Measurements from ENCODE around the gene MOSPD2. TPM values are rescaled to one million over a fixed set of nuclear protein-coding genes. Genes with fewer than 3 reads are reported as not detected.

The MOSPD2 gene
- total RNA-seq, 1 experiment from 2014 or later: 9.9 TPM

- DNase-seq (ENCODE audit: low read depth): no peak
These were observed 42.4 kb downstream of the MOSPD2 start for GRCh38 chrX:14915596-14915995.

- DNase-seq (ENCODE audit: low read depth): peak; percentile 52
These were observed 42.9 kb downstream of the MOSPD2 start for GRCh38 chrX:14916017-14916674.

DNA sequence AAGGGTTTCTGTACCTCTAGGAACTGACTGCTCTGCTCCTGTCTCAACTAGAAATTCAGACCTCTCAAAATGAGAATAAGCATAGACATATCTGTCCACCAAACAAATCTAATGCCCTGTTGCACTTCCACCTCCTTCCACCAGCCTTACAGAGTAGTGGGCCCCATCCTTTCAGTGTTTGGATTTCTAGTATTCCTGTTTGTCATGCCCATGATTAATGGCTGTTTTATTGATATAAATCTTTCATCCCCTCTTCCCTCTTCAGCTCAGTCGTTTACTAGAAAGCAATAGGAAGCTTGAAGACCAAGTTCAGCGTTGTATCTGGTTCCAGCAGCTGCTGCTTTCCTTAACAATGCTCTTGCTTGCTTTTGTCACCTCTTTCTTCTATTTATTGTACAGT, 46.2 kb downstream of the MOSPD2 start:
- no peak for DNase-seq (ENCODE audit: low read depth)

GRCh38 chrX:14920196-14920595, 47.0 kb downstream of the MOSPD2 start:
- DNase-seq (ENCODE audit: low read depth): no peak

DNA sequence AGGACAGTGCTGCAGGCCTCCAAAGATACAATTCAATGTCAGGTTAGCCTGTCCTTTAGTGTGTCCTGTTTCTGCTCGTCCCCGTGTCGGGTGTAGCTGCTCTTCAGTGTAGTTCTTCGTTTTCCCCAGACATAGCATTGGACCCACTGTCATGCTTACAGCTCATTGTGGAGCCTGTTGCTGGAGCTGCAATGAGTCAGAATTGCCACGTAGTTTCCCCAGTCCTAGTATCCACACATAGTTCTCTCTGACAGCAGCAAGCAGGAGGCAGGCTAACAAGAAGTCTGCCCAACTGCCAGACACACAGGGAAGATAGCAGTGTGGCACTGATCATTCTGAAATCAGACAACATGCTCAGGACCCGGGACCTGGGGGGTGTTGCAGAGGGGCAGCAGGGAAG, 49.2 kb downstream of the MOSPD2 start:
- DNase-seq (ENCODE audit: low read depth): peak; percentile 61

GRCh38 chrX:14923761-14924160, 50.5 kb downstream of the MOSPD2 start:
- no peak for DNase-seq (ENCODE audit: low read depth)

GRCh38 chrX:14926471-14926870, 53.2 kb downstream of the MOSPD2 start:
- DNase-seq (ENCODE audit: low read depth): no peak

- no peak for DNase-seq (ENCODE audit: low read depth)
These were observed 54.2 kb downstream of the MOSPD2 start for GRCh38 chrX:14927401-14927800.

- DNase-seq (ENCODE audit: low read depth): no peak
These were observed 57.4 kb downstream of the MOSPD2 start for GRCh38 chrX:14930663-14931062.

GRCh38 chrX:14932136-14932535, 58.9 kb downstream of the MOSPD2 start:
- no peak for DNase-seq (ENCODE audit: low read depth)

- DNase-seq (ENCODE audit: low read depth): no peak
These were observed 61.2 kb downstream of the MOSPD2 start for GRCh38 chrX:14934423-14934822.

DNA sequence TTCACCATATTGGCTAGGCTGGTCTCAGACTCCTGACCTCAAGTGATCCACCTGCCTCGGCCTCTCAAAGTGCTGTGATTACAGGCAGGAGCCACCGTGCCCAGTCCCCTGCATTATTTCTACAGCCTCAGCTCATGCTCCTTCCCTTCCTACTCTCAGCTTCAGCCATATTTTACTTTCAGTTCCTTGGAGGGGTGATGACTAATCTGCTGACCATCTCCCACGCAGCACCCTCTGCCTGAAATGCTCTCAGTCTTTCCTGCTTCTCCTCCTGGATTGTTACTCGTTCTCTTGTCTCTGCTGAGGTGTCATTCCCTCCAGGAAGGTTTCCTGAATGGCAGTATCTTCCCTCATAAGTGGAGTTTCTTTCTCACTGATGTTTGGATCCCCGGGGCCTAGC, 63.3 kb downstream of the MOSPD2 start:
- peak; percentile 68 for DNase-seq (ENCODE audit: low read depth)

DNA sequence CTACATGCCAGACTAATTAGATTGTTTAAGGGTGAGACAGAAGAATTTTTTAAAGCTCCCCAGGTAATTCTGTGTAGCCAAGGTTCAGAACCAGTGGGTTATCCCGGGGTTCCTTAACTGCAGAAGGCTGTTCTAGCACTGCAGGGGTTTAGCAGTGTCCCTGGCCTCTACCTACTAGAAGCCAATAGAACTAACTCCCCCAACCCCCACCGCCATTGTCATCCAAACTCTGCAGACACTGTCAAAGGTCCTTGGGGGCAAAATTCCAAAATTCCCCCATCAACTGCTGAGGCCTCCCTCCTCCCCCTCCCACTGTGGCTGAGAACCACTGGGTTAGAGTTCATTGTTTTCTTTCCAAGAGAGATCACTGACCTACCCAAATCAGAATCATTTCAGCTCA, 66.4 kb downstream of the MOSPD2 start:
- DNase-seq (ENCODE audit: low read depth): no peak

DNA sequence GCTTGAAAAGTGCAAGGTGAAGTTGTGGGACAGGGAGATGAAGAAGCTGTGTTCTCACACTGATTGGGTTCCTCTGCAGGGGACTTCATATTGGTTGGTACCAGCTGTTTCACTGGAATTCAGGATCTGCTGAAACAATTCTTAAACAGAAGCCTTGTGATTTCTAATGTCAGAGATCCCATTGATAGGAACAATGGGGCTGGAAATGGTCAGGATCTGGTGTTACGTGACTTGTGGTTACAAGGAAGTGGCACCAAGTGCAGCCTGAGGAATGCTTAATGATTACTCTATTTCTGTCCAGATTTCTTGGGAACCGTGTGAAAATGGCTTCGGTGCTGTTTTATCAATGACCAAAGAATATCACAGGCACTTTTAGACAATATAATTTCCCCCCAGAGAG, 68.1 kb downstream of the MOSPD2 start:
- no peak for DNase-seq (ENCODE audit: low read depth)

GRCh38 chrX:14942341-14942740, 69.1 kb downstream of the MOSPD2 start:
- no peak for DNase-seq (ENCODE audit: low read depth)

- no peak for DNase-seq (ENCODE audit: low read depth)
These were observed 70.7 kb downstream of the MOSPD2 start for GRCh38 chrX:14943962-14944361.

- no peak for DNase-seq (ENCODE audit: low read depth)
These were observed 73.5 kb downstream of the MOSPD2 start for GRCh38 chrX:14946606-14947155.

- no peak for DNase-seq (ENCODE audit: low read depth)
These were observed 75.5 kb downstream of the MOSPD2 start for GRCh38 chrX:14948691-14949090.

DNA sequence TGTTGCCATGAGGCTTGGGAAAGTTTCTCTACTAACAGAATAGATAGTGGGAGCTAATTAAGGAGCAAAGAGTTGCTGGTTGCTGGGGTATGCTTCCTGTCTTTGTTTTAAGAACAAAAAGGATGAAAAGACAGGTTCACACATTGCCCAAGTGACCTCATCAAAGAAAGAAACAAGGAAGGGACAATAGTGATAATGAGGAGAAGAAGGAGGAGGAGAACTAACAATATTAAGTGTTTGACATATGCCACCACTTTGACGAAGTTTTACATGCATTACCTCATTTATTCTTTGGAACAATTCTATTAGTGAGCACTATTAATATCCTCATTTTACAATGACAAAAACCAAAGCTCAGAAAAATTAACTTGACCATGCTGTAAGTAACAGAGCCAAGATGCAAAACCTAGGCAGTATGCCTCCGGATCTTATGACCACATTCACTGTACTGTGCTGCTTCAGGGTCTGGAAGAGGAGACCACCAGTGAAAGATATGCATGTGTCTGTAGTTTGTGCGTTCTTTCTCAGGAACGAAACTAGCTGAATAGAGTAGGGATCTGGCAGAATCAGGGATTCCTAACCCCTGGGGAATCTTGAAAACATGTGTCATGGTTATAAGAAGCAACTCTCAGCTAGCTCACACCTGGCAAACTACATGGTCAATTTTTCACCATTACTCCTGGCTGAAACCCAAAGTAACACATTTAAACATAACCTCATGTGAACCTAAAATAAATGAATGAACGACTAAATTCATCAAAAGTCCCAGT, 83.8 kb downstream of the MOSPD2 start:
- DNase-seq (ENCODE audit: low read depth): no peak

- peak; percentile 41 for DNase-seq (ENCODE audit: low read depth)
These were observed 90.4 kb downstream of the MOSPD2 start for GRCh38 chrX:14963447-14964236.

DNA sequence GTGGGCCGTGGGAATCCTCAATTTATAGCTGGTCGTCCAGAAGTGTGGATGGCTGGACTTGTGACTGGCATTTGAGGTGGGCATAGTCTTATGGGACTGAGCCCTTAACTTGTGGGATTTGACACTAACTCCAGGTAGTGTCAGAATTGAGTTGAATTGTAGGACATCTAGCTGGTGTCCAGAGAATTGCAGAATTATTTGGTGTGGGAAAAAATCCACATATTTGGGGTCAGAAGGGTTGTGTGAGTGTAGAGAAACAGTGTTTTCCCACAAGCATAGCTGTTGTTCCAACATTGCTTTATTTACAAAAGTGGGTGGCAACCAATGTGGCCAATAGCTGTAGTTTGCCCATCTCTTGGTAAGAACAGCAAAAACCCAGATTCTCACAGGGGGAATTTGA, 91.3 kb downstream of the MOSPD2 start:
- DNase-seq (ENCODE audit: low read depth): peak; percentile 2
